HepG2 (cell line): ENCODE measurements around the gene XCL2. TPM values are rescaled to one million over a fixed set of nuclear protein-coding genes. Genes with fewer than 3 reads are reported as not detected.
A peak's percentile ranks its signal among the peaks of the same experiment; 100 is the strongest.

Experiments
- ELK4 ChIP-seq: sonication (generic); formaldehyde crosslinking; IDR thresholded peaks from 2 replicates; pipeline ENCODE4 v1.9.0; 2021; ENCODE audit warnings: missing genetic modification reagents, borderline replicate concordance
- FOSL2 ChIP-seq: sonication (generic); formaldehyde crosslinking; IDR thresholded peaks from 2 replicates; pipeline ENCODE4 v1.4.0; 2020; ENCODE audit warnings: missing genetic modification reagents
- GABPB1 ChIP-seq: IDR thresholded peaks from 2 replicates; pipeline ENCODE4 v1.6.1; 2016; ENCODE audit warnings: mild to moderate bottlenecking, missing genetic modification reagents, moderate library complexity, missing compliant biosample characterization
- ISL2 ChIP-seq: sonication (generic); formaldehyde crosslinking; IDR thresholded peaks from 2 replicates; pipeline ENCODE4 v1.5.0; 2020; ENCODE audit warnings: missing genetic modification reagents
- KLF15 ChIP-seq: sonication (generic); formaldehyde crosslinking; IDR thresholded peaks from 2 replicates; pipeline ENCODE4 v1.8.1; 2023; ENCODE audit warnings: borderline replicate concordance, mild to moderate bottlenecking, inconsistent platforms, missing genetic modification reagents, mixed read lengths
- MED1 ChIP-seq: sonication (generic); formaldehyde crosslinking; IDR thresholded peaks from 2 replicates; pipeline ENCODE4 v1.4.0; 2020; ENCODE audit warnings: missing genetic modification reagents
- MED8 ChIP-seq: sonication (generic); formaldehyde crosslinking; IDR thresholded peaks from 2 replicates; pipeline ENCODE4 v1.8.1; 2023; ENCODE audit warnings: mild to moderate bottlenecking, missing genetic modification reagents; ENCODE audit not compliant: insufficient replicate concordance
- NFATC3 ChIP-seq: sonication (generic); formaldehyde crosslinking; IDR thresholded peaks from 2 replicates; pipeline ENCODE4 v1.5.1; 2020; ENCODE audit warnings: mild to moderate bottlenecking, missing genetic modification reagents
- RARA ChIP-seq: IDR thresholded peaks from 2 replicates; pipeline ENCODE4 v1.6.1; 2016; ENCODE audit warnings: missing genetic modification reagents, missing compliant biosample characterization
- REL ChIP-seq: sonication (generic); formaldehyde crosslinking; conservative IDR thresholded peaks from 2 replicates; pipeline ENCODE4 v1.8.0; 2022; ENCODE audit warnings: mild to moderate bottlenecking, missing genetic modification reagents, moderate library complexity
- RNF2 ChIP-seq: fragments of 450-650 bp; conservative IDR thresholded peaks from 2 replicates; pipeline ENCODE4 v1.6.1; 2016; ENCODE audit warnings: low read depth
- SSRP1 ChIP-seq: IDR thresholded peaks from 2 replicates; pipeline ENCODE4 v1.6.1; 2016; ENCODE audit warnings: control low read depth
- ZBTB25 ChIP-seq: IDR thresholded peaks from 2 replicates; pipeline ENCODE4 v1.6.1; 2018; ENCODE audit warnings: missing genetic modification reagents
- ZFP36 ChIP-seq: fragments of 150-350 bp; IDR thresholded peaks from 2 replicates; pipeline ENCODE4 v1.6.1; 2018; ENCODE audit warnings: borderline replicate concordance, low read length, low read depth; ENCODE audit not compliant: partially characterized antibody
- ZFX ChIP-seq: sonication (generic); formaldehyde crosslinking; IDR thresholded peaks from 2 replicates; pipeline ENCODE4 v1.4.0; 2020; ENCODE audit warnings: mild to moderate bottlenecking, low read depth, missing genetic modification reagents, moderate library complexity
- ZMYM3 ChIP-seq: sonication (generic); formaldehyde crosslinking; IDR thresholded peaks from 2 replicates; pipeline ENCODE4 v1.5.1; 2020; ENCODE audit warnings: mild to moderate bottlenecking, missing genetic modification reagents
- ZNF142 ChIP-seq: sonication (generic); formaldehyde crosslinking; IDR thresholded peaks from 2 replicates; pipeline ENCODE4 v1.4.0; 2020; ENCODE audit warnings: missing genetic modification reagents
- ZNF292 ChIP-seq: sonication (generic); formaldehyde crosslinking; IDR thresholded peaks from 2 replicates; pipeline ENCODE4 v1.8.1; 2022; ENCODE audit warnings: mild to moderate bottlenecking, low read depth, missing genetic modification reagents, borderline replicate concordance
- ZNF580 ChIP-seq: IDR thresholded peaks from 2 replicates; pipeline ENCODE4 v1.6.1; 2016; ENCODE audit warnings: low read depth, borderline replicate concordance
- ZNF713 ChIP-seq: sonication (generic); formaldehyde crosslinking; IDR thresholded peaks from 2 replicates; pipeline ENCODE4 v1.4.0; 2020; ENCODE audit warnings: mild to moderate bottlenecking, missing genetic modification reagents
- ZNF850 ChIP-seq: sonication (generic); formaldehyde crosslinking; conservative IDR thresholded peaks from 2 replicates; pipeline ENCODE4 v1.9.0; 2021; ENCODE audit warnings: mild to moderate bottlenecking, missing genetic modification reagents
- ZSCAN30 ChIP-seq: sonication (generic); formaldehyde crosslinking; IDR thresholded peaks from 2 replicates; pipeline ENCODE4 v1.5.0; 2020; ENCODE audit warnings: mild to moderate bottlenecking, missing genetic modification reagents
- polyA plus RNA-seq, 8 experiments: library from polyadenylated mRNA; depleted of rRNA in 3 of 8; stranded (reverse) in 7 of 8; unstranded in 1 of 8; fragments of >200 nt; fragmentation: Illumina TruSeq in 4 of 8; extraction: Trizol in 4 of 8; gene quantifications; 2 replicates each; pipeline versions ENCODE4 v1.2.1 to v1.2.3, GENCODE V29; 2011 to 2016; ENCODE audit warnings: low read depth in 4 of 8, missing spikeins in 1 of 8, mixed read lengths in 1 of 8; ENCODE audit not compliant: insufficient read depth in 1 of 8
- total RNA-seq, 5 experiments: library from RNA; depleted of rRNA; stranded (reverse); fragments of >200 nt; fragmentation: Illumina TruSeq; extraction: Trizol; gene quantifications; 2 replicates each; pipeline ENCODE4 v1.2.3, GENCODE V29; 2016; ENCODE audit warnings: low read depth in 1 of 5

Gene XCL2
- total and polyA plus RNA-seq, 2 of the 13 experiments (the other 11 are each of a cell fraction or from before 2014, with no cell fraction given): 0.50 TPM; not detected in 1

DNA sequence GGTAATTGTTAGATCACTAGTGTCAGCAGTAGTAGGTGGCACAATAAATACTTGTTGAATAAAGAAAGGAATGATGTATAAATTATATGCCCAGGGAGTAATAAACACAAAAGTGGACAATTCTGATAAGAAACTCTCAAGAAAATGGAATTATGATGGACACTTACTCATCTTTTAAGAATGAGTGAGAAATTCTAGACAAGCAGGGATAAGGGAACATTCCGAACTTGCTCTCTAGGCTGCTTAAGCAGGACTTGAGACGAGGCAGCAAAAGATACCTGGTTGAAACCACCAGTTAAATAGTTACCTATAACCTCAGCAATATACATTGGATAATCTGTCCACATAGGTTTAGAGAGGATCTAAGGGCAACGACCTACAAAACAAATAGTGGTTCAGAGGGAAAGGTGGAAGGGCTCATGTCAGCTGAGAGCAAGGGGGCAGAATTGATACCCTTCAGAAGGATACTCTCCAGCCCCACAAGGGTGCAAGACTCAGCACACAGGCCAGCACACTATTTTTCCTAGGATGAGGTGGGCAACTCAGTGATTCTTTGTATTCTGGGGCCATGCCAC is 46.3 kb downstream of the XCL2 start (continued):
- TF ChIP-seq ELK4 (CRISPR knock-in tag) (no peak), REL (CRISPR knock-in tag) (no peak), NFATC3 (no peak), SSRP1 (CRISPR knock-in tag) (no peak), FOSL2 (CRISPR knock-in tag) (no peak), RNF2 (no peak), ZMYM3 (CRISPR knock-in tag) (no peak), RARA (CRISPR knock-in tag) (peak; percentile 77), KLF15 (CRISPR knock-in tag) (no peak), MED1 (CRISPR knock-in tag) (peak; percentile 79; the same call in 1 of the 2 replicates), ZBTB25 (CRISPR knock-in tag) (no peak), ZNF292 (CRISPR knock-in tag) (no peak), ZNF142 (no peak), MED8 (CRISPR knock-in tag) (no peak), ZFX (CRISPR knock-in tag) (no peak), ZNF713 (no peak), ZSCAN30 (peak; percentile 91), ZNF850 (CRISPR knock-in tag) (no peak), ISL2 (CRISPR knock-in tag) (peak; percentile 64; the same call in 1 of the 2 replicates), GABPB1 (CRISPR knock-in tag) (no peak), ZNF580 (0 out of 2 replicates have a peak, but pooled peaks have one; percentile 42), ZFP36 (no peak)
